ENCODE measurements around the gene YARS2. TPM values are rescaled to one million over a fixed set of nuclear protein-coding genes. Genes with fewer than 3 reads are reported as not detected.

The YARS2 gene
- total and polyA plus RNA-seq, 2 of the 13 experiments (the other 11 are each of a cell fraction or from before 2014, with no cell fraction given) = 17.9 to 39.6 TPM

DNA sequence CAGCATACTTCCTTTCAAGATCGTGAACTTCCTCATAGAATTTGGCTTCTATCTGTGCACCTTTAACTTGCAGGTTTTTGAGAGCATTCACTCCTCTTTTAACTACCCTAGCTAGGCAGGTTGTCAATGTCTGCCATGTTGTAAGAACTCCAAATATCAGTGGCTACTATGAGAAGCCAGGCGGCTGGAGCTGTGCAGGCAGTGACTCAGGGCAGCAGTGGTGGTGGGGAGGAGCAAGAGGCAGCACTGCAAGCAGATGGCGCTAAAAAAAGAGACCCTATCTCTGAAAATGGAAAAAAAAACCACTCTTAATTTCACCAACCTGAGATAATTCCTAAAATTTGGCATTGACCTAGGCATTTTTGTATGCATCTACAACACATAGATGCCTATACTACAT is 28.5 kb downstream of the YARS2 start:
- no peak overlapping the region for H2AFZ ChIP-seq (ENCODE audit: low read length)
- no TSS peak for BruUV-seq (replicated peaks)
- no peak overlapping the region for H3K4me3 ChIP-seq (replicated peaks in 1 of 3; ENCODE audit: insufficient read depth in 1 of 3, low read depth in 2 of 3, low read length in 3 of 3)
- in situ Hi-C loops (cut with HindIII; ENCODE audit: extremely low pct_ligation_motif_present, low pct_unique_long_range_greater_than_20kb) = no loop called here
- no peaks in the 10 kb centered on the region for H3K79me2 ChIP-seq (ENCODE audit: insufficient read depth, low read length)
- TF ChIP-seq PAWR (CRISPR knock-in tag; IDR thresholded peaks at IDR 0.05; ENCODE audit: borderline replicate concordance) = no peak
- no peak for TF ChIP-seq THAP11 (CRISPR knock-in tag; IDR thresholded peaks at IDR 0.05)
- TF ChIP-seq MLXIP (CRISPR knock-in tag; IDR thresholded peaks at IDR 0.05; ENCODE audit: borderline replicate concordance) = no peak
- no peak for TF ChIP-seq KAT2B (IDR thresholded peaks at IDR 0.05; ENCODE audit: borderline replicate concordance, low read depth, low read length)
- TF ChIP-seq SOX6 (IDR thresholded peaks at IDR 0.05) = no peak
- no peak for TF ChIP-seq SOX6 (CRISPR knock-in tag; IDR thresholded peaks at IDR 0.05)
- no peak for TF ChIP-seq ZNF572 (CRISPR knock-in tag; IDR thresholded peaks at IDR 0.05)
- TF ChIP-seq GTF2F1 (IDR thresholded peaks at IDR 0.05; ENCODE audit: low read length) = no peak
- no peak for TF ChIP-seq DBP (CRISPR knock-in tag; IDR thresholded peaks at IDR 0.05; ENCODE audit: not compliant biosample characterization)
- no peak for TF ChIP-seq RARG (CRISPR knock-in tag; IDR thresholded peaks at IDR 0.05; ENCODE audit: low read depth)
- TF ChIP-seq, protein P1, sequence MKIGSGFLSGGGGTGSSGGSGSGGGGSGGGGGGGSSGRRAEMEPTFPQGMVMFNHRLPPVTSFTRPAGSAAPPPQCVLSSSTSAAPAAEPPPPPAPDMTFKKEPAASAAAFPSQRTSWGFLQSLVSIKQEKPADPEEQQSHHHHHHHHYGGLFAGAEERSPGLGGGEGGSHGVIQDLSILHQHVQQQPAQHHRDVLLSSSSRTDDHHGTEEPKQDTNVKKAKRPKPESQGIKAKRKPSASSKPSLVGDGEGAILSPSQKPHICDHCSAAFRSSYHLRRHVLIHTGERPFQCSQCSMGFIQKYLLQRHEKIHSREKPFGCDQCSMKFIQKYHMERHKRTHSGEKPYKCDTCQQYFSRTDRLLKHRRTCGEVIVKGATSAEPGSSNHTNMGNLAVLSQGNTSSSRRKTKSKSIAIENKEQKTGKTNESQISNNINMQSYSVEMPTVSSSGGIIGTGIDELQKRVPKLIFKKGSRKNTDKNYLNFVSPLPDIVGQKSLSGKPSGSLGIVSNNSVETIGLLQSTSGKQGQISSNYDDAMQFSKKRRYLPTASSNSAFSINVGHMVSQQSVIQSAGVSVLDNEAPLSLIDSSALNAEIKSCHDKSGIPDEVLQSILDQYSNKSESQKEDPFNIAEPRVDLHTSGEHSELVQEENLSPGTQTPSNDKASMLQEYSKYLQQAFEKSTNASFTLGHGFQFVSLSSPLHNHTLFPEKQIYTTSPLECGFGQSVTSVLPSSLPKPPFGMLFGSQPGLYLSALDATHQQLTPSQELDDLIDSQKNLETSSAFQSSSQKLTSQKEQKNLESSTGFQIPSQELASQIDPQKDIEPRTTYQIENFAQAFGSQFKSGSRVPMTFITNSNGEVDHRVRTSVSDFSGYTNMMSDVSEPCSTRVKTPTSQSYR (CRISPR knock-in tag; IDR thresholded peaks at IDR 0.05; ENCODE audit: borderline replicate concordance) = no peak
- no peak for TF ChIP-seq ZNF296 (CRISPR knock-in tag; conservative IDR thresholded peaks at IDR 0.05)
- no peak for TF ChIP-seq ZSCAN30 (CRISPR knock-in tag; IDR thresholded peaks at IDR 0.05)
- no peak for TF ChIP-seq ZNF34 (CRISPR knock-in tag; IDR thresholded peaks at IDR 0.05; ENCODE audit: borderline replicate concordance)
- no peak for TF ChIP-seq ZNF431 (CRISPR knock-in tag; IDR thresholded peaks at IDR 0.05; ENCODE audit: borderline replicate concordance, low read depth)
- TF ChIP-seq LCORL (IDR thresholded peaks at IDR 0.05) = no peak
- no peak for TF ChIP-seq LCORL (CRISPR knock-in tag; IDR thresholded peaks at IDR 0.05)
- no peak for TF ChIP-seq ZNF160 (CRISPR knock-in tag; IDR thresholded peaks at IDR 0.05)
- TF ChIP-seq HMGA1 (CRISPR knock-in tag; conservative IDR thresholded peaks at IDR 0.05) = no peak
- no peak for TF ChIP-seq NFE2 (CRISPR knock-in tag; IDR thresholded peaks at IDR 0.05)
- TF ChIP-seq ELF3 (CRISPR knock-in tag; IDR thresholded peaks at IDR 0.05) = no peak
- no peaks in the 10 kb centered on the region; the same call in 1 of the 2 replicates for H4K20me1 ChIP-seq (ENCODE audit: insufficient read depth, low read length)
- H3K27ac ChIP-seq (ENCODE audit: extremely low read length, insufficient read depth, low read length) = no peak overlapping the region
- 96% methylated on average over 3 of the region's 3 CpGs for WGBS (ENCODE audit: low lambda C conversion rate)
- H3K9me3 ChIP-seq (ENCODE audit: low read length) = no peaks in the 10 kb centered on the region
- no peaks in the 10 kb centered on the region for H3K27me3 ChIP-seq (ENCODE audit: control insufficient read depth in 1 of 2, insufficient read depth in 2 of 2, low read length in 2 of 2)
- CTCF ChIA-PET (ENCODE audit: low intra/inter-chr PET ratio, low total read pairs) = no interaction called here
- ATAC-seq = 0 out of 3 replicates have a peak, but pooled peaks have one; percentile 31
- no peak for FAIRE-seq
- intact Hi-C loops (cut with micrococcal nuclease; ENCODE audit: unreplicated experiment) = no loop called here
- POLR2A ChIA-PET = no interaction called here
- H3K9ac ChIP-seq (ENCODE audit: insufficient read depth, low read depth, low read length) = no peak overlapping the region
- no peak for DNase-seq (ENCODE audit: low spot score)
- peaks cover 3 to 38% of the 10 kb centered on the region in 2 experiments; a peak in 4 of 5 replicates for H3K36me3 ChIP-seq (replicated peaks in 1 of 2; ENCODE audit: control insufficient read depth in 1 of 2, insufficient read depth in 2 of 2, low read length in 2 of 2)
- H3K4me1 ChIP-seq (ENCODE audit: insufficient read depth, low read length) = no peaks in the 10 kb centered on the region
- H3K4me2 ChIP-seq (ENCODE audit: low read depth, low read length) = no peak overlapping the region

All from HepG2 (cell line).